ENCODE measurements around the gene POP7.
"Not testable (repeated sequence)": the region's sequence is repeated elsewhere in the genome, so short reads cannot be mapped to it uniquely, and the experiment has no call there.

Gene POP7

DNA sequence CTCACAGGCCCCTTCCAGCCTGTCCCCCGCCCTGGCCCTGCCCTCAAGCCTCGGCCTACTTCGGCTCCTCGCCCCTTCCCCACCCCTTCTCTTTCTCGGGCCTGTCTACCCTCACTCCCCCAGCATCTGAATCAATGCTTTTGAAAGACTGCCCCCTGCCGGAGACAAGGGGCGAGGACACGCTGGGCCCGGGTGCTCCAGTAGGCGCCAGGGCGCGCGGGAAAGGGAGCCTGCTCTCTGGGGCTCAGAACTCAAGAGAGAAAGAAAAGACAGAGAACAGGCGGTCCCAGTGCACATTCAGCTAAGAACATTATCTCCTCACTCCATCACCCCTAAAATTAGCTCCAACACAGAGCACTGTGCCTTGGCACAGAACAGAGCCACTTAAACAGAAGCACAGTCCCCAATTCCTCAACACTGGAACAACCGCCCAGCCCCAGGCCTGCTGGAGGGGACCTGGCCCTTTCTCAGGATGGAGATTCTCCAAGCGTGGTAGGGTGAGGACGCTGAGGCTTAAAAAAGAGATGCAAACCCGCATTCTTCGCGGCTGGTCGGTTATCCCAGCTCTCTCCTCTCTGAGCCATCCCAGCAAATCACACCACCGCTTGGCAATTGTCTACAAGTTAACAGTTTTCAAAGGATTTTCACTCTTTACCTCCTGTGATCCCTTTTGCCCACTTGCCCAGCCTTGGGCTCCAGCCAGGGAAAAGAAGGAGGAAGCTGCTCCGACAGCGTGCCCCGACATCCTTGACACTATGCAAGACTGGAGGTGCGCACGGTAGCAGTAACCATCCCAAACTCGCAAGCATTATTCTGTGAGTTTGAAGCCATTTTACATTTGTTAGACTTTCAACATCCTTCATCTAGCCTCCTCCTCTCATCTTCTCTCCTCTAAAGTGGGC, 14.0 kb upstream of the POP7 start:
- Histone ChIP-seq H3K9me3 (ENCODE audit: low read length) (no peaks in the 10 kb centered on the region), H3K36me3 (ENCODE audit: insufficient read depth, low read length) (peaks cover 32% of the 10 kb centered on the region), H2AFZ (ENCODE audit: low read depth, low read length) (no peak overlapping the region), H3K27me3 (ENCODE audit: insufficient read depth, low read length) (no peaks in the 10 kb centered on the region), H3K4me3 (ENCODE audit: low read length) (peak overlapping the region; percentile 86), H3K4me1 (ENCODE audit: insufficient read depth, low read length) (peaks cover 22% of the 10 kb centered on the region)

DNA sequence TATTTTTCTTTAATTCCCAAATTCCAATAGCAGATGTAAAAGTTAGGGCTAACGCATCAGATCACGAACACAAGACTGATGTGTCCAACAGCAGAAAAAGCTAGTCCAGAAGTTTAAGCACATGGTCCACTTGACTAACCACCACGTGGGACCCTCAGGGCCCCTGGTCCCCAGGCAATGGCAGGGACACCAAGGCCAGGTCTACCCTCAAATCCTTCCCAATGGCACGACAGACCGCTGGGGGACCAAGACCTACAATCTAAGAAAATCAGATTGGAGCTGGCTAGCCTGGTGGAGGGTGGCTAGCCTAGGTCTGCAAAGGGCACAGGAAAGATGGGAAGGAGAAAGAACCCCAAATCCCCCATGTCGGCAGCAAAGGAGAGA, 13.4 kb upstream of the POP7 start:
- peaks cover 22% of the 10 kb centered on the region for H3K4me1 ChIP-seq (ENCODE audit: insufficient read depth, low read length)
- H3K4me3 ChIP-seq (ENCODE audit: low read length): peak overlapping the region; percentile 86
- H3K27me3 ChIP-seq (ENCODE audit: insufficient read depth, low read length): no peaks in the 10 kb centered on the region
- H2AFZ ChIP-seq (ENCODE audit: low read depth, low read length): no peak overlapping the region
- peaks cover 27% of the 10 kb centered on the region for H3K36me3 ChIP-seq (ENCODE audit: insufficient read depth, low read length)
- no peaks in the 10 kb centered on the region for H3K9me3 ChIP-seq (ENCODE audit: low read length)

DNA sequence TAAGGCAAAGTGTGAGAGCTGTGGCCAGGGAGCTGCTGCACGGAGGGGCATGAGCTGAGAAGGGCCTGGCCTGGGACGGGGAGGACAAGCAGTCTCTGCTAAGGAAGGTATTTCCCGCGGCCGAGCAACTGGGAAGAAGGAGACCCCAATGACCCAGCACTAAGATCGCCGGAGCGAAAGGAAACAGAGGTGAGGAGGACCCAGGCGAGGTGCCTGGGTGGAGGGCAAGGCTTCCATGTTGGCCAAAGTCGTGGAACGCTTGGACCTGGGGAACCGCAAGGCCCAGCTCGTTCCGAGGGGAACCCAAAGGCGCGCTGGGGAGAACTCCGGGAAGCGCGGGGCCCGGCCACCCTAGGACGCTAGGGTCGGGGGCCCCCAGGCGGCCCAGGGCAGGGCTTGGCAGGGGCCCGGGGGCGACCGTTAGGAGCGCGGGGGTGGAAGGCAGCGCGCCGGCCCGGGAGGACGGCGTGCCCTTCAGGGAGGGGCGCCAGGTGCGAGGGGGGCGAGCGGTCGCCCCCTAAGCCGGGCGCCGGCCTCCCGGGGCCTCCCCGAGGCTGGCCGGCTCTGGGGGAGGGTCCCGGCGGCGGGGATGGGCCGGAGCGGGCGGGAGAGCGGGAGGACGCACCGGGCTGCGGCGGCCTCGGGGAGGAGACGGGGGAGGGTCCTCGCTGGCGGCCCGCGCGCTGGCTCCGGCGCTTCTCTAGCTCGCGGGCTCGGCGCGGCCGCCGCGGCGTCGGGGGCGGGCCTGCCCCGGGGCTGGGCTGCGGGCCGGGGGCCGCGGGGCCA, 12.4 kb upstream of the POP7 start:
- Histone ChIP-seq H3K4me1 (ENCODE audit: insufficient read depth, low read length) (peaks cover 22% of the 10 kb centered on the region), H3K4me3 (ENCODE audit: low read length) (peak overlapping the region; percentile 86), H3K36me3 (ENCODE audit: insufficient read depth, low read length) (peaks cover 17% of the 10 kb centered on the region), H3K9me3 (ENCODE audit: low read length) (no peaks in the 10 kb centered on the region), H3K27me3 (ENCODE audit: insufficient read depth, low read length) (no peaks in the 10 kb centered on the region), H2AFZ (ENCODE audit: low read depth, low read length) (no peak overlapping the region)

DNA sequence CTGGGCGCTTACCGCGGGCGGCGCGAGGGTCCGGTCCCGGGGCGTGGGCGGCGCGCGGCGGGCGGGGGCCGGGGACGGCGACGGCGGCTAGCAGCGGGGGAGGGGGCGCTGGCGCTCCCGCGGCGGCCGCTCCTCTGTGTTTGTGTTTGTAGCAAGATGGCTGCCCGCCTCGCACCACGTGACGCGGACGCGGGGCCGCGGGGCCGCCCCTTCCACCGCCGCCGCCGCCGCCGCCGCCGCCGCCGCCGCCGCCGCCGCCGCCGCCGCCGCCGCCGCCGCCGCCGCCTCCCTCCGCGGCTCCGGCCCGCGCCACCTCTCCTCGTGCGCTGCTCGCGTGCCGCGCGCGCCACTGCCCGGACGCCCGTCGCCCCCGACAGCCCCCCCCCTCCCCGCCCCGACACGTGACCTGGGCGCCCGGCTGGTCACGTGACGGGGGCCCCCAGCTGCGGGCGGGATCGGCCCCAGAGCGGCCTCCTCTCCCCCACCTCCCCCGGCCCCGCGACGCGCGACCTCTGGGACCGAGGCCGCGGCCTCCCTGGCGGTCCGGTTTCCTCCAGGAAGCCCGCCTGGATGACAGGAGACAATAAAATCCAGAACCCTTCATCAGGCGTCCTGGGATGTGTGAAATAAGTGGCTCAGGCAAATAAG, 11.7 kb upstream of the POP7 start, which contains the start of gene GIGYF1:
TSS of gene GIGYF1 (minus strand) at position 153 of the 648 bp plus-strand sequence. CDS start 6,012 bp downstream, outside the sequence.
- Histone ChIP-seq H3K4me3 (ENCODE audit: low read length) (peak within 1 kb of the TSS; percentile 86), H3K27me3 (ENCODE audit: insufficient read depth, low read length) (no peaks in the 10 kb centered on the region), H3K9me3 (ENCODE audit: low read length) (no peaks in the 10 kb centered on the region), H3K4me1 (ENCODE audit: insufficient read depth, low read length) (peaks cover 22% of the 10 kb centered on the region), H2AFZ (ENCODE audit: low read depth, low read length) (no peak within 1 kb of the TSS), H3K36me3 (ENCODE audit: insufficient read depth, low read length) (peaks cover 10% of the 10 kb centered on the region)

DNA sequence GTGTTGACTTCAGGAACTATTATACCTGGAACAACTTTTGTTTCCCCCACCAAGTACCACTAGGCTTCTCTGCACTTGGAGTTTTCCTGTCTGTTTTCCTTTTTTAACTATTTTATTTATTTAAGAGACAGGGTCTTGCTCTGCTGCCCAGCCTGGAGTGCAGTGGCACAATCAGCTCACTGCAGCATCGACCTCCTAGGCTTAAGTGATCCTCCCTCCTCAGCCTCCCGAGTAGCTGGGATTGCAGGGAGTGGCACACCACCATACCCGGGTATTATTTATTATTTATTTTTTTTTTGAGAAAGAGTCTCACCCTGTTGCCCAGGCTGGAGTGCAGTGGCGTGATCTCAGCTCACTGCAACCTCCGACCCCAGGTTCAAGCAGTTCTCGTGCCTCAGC, 9.8 kb upstream of the POP7 start:
- peaks cover 4% of the 10 kb centered on the region for H3K36me3 ChIP-seq (ENCODE audit: insufficient read depth, low read length)
- no peak overlapping the region for H2AFZ ChIP-seq (ENCODE audit: low read depth, low read length)

DNA sequence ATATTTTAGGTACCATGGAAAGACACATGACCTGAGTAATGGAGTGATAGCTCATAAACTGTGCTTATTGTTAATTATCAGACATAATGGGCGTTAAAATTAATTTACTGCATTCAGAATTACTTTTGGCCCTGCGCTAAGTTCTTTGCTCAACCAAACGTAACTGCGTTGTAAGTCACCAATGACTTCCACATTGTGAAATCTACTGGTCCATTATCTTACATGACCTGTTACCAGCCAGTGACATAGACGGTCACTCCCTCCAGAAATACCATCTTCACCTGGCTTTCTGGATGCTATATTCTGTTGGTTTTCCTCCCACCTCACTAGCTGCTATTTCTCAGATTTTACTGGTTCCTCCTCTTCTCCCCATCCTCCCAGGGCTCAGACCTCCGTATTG, 6.9 kb upstream of the POP7 start:
- Histone ChIP-seq H3K4me1 (ENCODE audit: insufficient read depth, low read length) (no peaks in the 10 kb centered on the region), H3K36me3 (ENCODE audit: insufficient read depth, low read length) (no peaks in the 10 kb centered on the region), H2AFZ (ENCODE audit: low read depth, low read length) (no peak overlapping the region), H3K9me3 (ENCODE audit: low read length) (no peaks in the 10 kb centered on the region), H3K27me3 (ENCODE audit: insufficient read depth, low read length) (no peaks in the 10 kb centered on the region), H3K4me3 (ENCODE audit: low read length) (no peak overlapping the region)

More for the DNA sequence above, 9.8 kb upstream of the POP7 start:
- peaks cover 17% of the 10 kb centered on the region for H3K4me1 ChIP-seq (ENCODE audit: insufficient read depth, low read length)
- no peaks in the 10 kb centered on the region for H3K9me3 ChIP-seq (ENCODE audit: low read length)
- no peak overlapping the region for H3K4me3 ChIP-seq (ENCODE audit: low read length)
- H3K27me3 ChIP-seq (ENCODE audit: insufficient read depth, low read length): no peaks in the 10 kb centered on the region

DNA sequence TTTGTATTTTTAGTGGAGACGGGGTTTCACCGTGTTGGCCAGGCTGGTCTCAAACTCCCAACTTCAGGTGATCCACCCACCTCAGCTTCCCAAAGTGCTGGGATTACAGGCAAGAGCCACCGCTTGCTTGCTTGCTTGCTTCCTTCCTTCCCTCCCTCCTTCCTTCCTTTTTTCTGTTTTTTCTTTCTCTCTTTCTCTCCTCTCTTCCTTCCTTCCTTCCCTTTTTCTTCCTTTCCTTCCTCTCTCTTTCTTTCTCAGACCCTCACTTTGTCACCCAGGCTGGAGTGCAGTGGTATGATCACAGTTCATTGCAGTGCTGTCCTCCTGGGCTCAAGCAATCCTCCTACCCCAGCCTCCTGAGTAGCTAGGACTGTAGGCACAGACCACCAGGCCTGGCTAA, 4.8 kb upstream of the POP7 start:
- not testable (repeated sequence) for H2AFZ ChIP-seq (ENCODE audit: low read depth, low read length); H3K27me3 ChIP-seq (ENCODE audit: insufficient read depth, low read length); H3K4me1 ChIP-seq (ENCODE audit: insufficient read depth, low read length); H3K4me3 ChIP-seq (ENCODE audit: low read length); H3K36me3 ChIP-seq (ENCODE audit: insufficient read depth, low read length); H3K9me3 ChIP-seq (ENCODE audit: low read length)

DNA sequence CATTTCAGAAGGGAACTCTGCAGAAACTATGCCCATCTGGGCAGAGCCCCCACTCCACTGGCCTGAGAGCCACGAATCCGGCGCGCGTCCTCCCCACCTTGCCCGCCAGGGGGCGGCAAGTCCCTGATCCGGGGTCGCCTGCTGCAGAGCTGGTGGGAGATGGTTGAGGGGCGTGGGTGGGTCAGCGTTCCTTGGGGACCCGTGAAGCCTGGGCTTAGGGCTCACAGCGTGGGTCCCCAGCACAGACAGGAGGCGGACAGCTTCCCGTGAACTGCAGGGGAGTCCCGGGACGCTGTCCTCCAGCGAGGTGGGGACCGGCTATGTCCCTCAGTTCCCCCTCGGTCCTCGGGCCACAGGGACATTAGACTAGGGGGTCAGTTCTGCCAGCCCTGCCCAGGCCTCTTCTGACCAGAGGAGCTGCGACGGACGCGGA, 585 bp upstream of the POP7 start:
- Histone ChIP-seq H3K36me3 (ENCODE audit: insufficient read depth, low read length) (peaks cover 16% of the 10 kb centered on the region), H3K27me3 (ENCODE audit: insufficient read depth, low read length) (no peaks in the 10 kb centered on the region), H3K4me1 (ENCODE audit: insufficient read depth, low read length) (peaks cover 16% of the 10 kb centered on the region), H3K4me3 (ENCODE audit: low read length) (peak overlapping the region; percentile 94), H3K9me3 (ENCODE audit: low read length) (no peaks in the 10 kb centered on the region), H2AFZ (ENCODE audit: low read depth, low read length) (peak overlapping the region; percentile 88)

DNA sequence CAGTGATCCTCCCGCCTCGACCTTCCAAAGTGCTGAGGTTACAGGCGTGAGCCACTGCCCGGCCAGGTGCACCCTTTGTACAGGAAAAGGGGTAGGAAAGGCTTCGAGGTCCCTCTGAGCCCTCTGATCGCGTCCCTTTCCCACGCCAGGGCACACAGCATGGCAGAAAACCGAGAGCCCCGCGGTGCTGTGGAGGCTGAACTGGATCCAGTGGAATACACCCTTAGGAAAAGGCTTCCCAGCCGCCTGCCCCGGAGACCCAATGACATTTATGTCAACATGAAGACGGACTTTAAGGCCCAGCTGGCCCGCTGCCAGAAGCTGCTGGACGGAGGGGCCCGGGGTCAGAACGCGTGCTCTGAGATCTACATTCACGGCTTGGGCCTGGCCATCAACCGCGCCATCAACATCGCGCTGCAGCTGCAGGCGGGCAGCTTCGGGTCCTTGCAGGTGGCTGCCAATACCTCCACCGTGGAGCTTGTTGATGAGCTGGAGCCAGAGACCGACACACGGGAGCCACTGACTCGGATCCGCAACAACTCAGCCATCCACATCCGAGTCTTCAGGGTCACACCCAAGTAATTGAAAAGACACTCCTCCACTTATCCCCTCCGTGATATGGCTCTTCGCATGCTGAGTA, 871 bp downstream of the POP7 start:
- Histone ChIP-seq H3K9me3 (ENCODE audit: low read length) (no peaks in the 10 kb centered on the region), H3K36me3 (ENCODE audit: insufficient read depth, low read length) (peaks cover 16% of the 10 kb centered on the region), H3K4me1 (ENCODE audit: insufficient read depth, low read length) (peaks cover 16% of the 10 kb centered on the region), H3K27me3 (ENCODE audit: insufficient read depth, low read length) (no peaks in the 10 kb centered on the region), H2AFZ (ENCODE audit: low read depth, low read length) (no peak overlapping the region), H3K4me3 (ENCODE audit: low read length) (peak overlapping the region; percentile 94)

DNA sequence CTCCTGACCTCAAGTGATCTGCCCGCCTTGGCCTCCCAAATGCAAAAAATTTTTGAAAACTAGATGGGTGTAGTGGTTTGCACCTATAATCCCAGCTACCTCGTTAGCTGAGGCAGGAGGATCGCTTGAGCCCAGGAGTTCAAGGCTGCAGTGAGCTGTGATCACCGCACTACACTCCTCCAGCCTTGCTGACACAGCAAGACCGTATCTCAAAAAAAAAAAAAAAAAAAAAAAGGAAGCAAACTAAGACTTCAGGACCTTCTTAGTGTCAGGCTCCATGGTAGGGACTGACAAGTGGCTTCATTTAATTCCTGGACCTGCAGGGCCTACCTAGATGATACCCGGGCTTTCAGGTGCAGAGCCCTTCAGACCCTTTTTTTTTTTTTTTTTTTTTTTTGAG, 2.5 kb downstream of the POP7 start:
- Histone ChIP-seq H3K4me1 (ENCODE audit: insufficient read depth, low read length) (peaks cover 16% of the 10 kb centered on the region), H3K4me3 (ENCODE audit: low read length) (no peak overlapping the region), H3K36me3 (ENCODE audit: insufficient read depth, low read length) (peaks cover 16% of the 10 kb centered on the region), H3K27me3 (ENCODE audit: insufficient read depth, low read length) (no peaks in the 10 kb centered on the region), H2AFZ (ENCODE audit: low read depth, low read length) (no peak overlapping the region), H3K9me3 (ENCODE audit: low read length) (no peaks in the 10 kb centered on the region)

DNA sequence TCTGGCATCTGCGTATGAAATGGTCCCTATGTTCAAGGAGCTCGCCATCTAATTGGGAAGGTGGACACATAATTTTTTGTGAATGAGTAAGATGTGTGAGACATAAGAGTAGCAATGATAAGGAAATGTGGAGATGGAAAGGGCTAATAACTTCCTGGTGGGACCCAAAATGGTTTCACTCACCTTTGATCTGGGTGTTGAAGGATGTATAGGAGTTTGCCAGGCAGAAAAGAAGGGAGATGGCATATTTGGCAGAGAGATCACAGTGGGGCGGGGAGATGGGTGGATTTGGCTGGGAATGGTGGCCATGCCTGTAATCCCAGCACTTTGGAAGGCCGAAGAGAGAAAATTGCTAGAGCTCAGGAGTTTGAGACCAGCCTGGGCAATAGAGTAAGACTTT, 4.5 kb downstream of the POP7 start:
- H3K27me3 ChIP-seq (ENCODE audit: insufficient read depth, low read length): no peaks in the 10 kb centered on the region
- peaks cover 11% of the 10 kb centered on the region for H3K4me1 ChIP-seq (ENCODE audit: insufficient read depth, low read length)
- no peak overlapping the region for H2AFZ ChIP-seq (ENCODE audit: low read depth, low read length)
- peaks cover 16% of the 10 kb centered on the region for H3K36me3 ChIP-seq (ENCODE audit: insufficient read depth, low read length)
- H3K9me3 ChIP-seq (ENCODE audit: low read length): no peaks in the 10 kb centered on the region
- H3K4me3 ChIP-seq (ENCODE audit: low read length): no peak overlapping the region

DNA sequence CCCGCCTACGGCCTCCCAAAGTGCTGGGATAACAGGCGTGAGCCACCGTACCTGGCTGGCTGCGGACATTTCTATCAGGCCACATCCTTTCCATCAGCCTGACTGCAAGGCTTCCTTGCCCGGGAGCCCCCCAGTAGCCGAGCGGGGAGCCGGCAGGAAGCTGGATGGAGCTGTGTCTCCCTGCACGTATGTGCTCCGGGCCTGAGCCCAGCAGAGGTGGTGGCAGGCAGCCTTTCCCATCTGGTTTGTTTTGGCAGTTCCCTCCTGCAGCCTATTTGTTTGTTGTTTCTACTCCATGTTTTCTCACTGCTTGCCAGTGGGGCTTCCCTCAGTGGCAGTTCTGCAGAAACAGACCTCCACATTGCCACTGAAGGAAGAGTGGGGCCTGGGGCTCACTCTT, 5.4 kb downstream of the POP7 start:
- Histone ChIP-seq H2AFZ (ENCODE audit: low read depth, low read length) (no peak overlapping the region), H3K9me3 (ENCODE audit: low read length) (no peaks in the 10 kb centered on the region), H3K4me3 (ENCODE audit: low read length) (no peak overlapping the region), H3K4me1 (ENCODE audit: insufficient read depth, low read length) (peaks cover 11% of the 10 kb centered on the region), H3K27me3 (ENCODE audit: insufficient read depth, low read length) (no peaks in the 10 kb centered on the region), H3K36me3 (ENCODE audit: insufficient read depth, low read length) (peaks cover 16% of the 10 kb centered on the region)

Data from neuron (in vitro differentiated cells).